ENCODE data around the gene RPRD1B. TPM values are rescaled to one million over a fixed set of nuclear protein-coding genes. Genes with fewer than 3 reads are reported as not detected.

The RPRD1B gene
- total and polyA plus RNA-seq, 2 experiments from 2014 or later: 7.3 to 24.3 TPM

GRCh38 chr20:38091441-38092216 is 58.1 kb downstream of the RPRD1B start:
- Histone ChIP-seq H3K4me3 (no peak overlapping the region), H3K9me2 (ENCODE audit: insufficient read depth) (no peaks in the 10 kb centered on the region), H3K36me3 (ENCODE audit: insufficient read depth) (peaks cover 3% of the 10 kb centered on the region; the same call in 1 of the 2 replicates), H4K20me1 (replicated peaks; ENCODE audit: insufficient read depth) (peaks cover 6% of the 10 kb centered on the region), H3K27me3 (ENCODE audit: insufficient read depth) (no peaks in the 10 kb centered on the region), H3F3A (replicated peaks; ENCODE audit: low read depth) (no peaks in the 10 kb centered on the region), H3K4me2 (no peak overlapping the region), H2AFZ (no peak overlapping the region), H3K79me2 (replicated peaks; ENCODE audit: insufficient read depth) (no peaks in the 10 kb centered on the region), H3K4me1 (ENCODE audit: insufficient read depth) (no peaks in the 10 kb centered on the region), H3K27ac (ENCODE audit: low read depth) (no peak overlapping the region)
- Mint-ChIP-seq H3K27ac (no peak overlapping the region), H3K9me3 (no peaks in the 10 kb centered on the region), H3K27me3 (ENCODE audit: insufficient read depth, low read depth, poor library complexity) (no peaks in the 10 kb centered on the region), H3K36me3 (ENCODE audit: low read depth) (peaks cover 24% of the 10 kb centered on the region), H3K4me3 (no peak overlapping the region), H3K4me1 (peaks cover 2% of the 10 kb centered on the region; the same call in 2 of the 3 replicates)
- no peak for ATAC-seq
- TF ChIP-seq NANOG (IDR thresholded peaks at IDR 0.05; ENCODE audit: borderline replicate concordance): no peak
- TF ChIP-seq POLR2AphosphoS5 (IDR thresholded peaks at IDR 0.05; ENCODE audit: low read depth): no peak
- no peak for TF ChIP-seq STAT1 (IDR thresholded peaks at IDR 0.05; ENCODE audit: unreplicated experiment)
- no peak for TF ChIP-seq ZNF114 (CRISPR knock-in tag; IDR thresholded peaks at IDR 0.05)
- no peak for TF ChIP-seq EZH2phosphoT487 (IDR thresholded peaks at IDR 0.05; ENCODE audit: unreplicated experiment)
- TF ChIP-seq CTCF (conservative IDR thresholded peaks at IDR 0.05; ENCODE audit: low read depth in 2 of 2): no peak
- TF ChIP-seq JUNB (IDR thresholded peaks at IDR 0.05; ENCODE audit: unreplicated experiment): no peak
- TF ChIP-seq ZNF462 (CRISPR knock-in tag; IDR thresholded peaks at IDR 0.05): no peak
- TF ChIP-seq REST (IDR thresholded peaks at IDR 0.05; ENCODE audit: unreplicated experiment): no peak
- TF ChIP-seq EZH2 (IDR thresholded peaks at IDR 0.05; ENCODE audit: low read depth, unreplicated experiment): no peak
- no peak for TF ChIP-seq ZNF331 (CRISPR knock-in tag; IDR thresholded peaks at IDR 0.05; ENCODE audit: low read depth)
- TF ChIP-seq ETS1 (IDR thresholded peaks at IDR 0.05): no peak
- no peak for TF ChIP-seq CREB1 (CRISPR knock-in tag; IDR thresholded peaks at IDR 0.05; ENCODE audit: low read depth)
- no peak for DNase-seq (ENCODE audit: low spot score)
